ENCODE results near the gene ZNF133. TPM values are rescaled to one million over a fixed set of nuclear protein-coding genes. Genes with fewer than 3 reads are reported as not detected.

Gene ZNF133
- total and polyA plus RNA-seq, 2 of the 13 experiments (the other 11 are each of a cell fraction or from before 2014, with no cell fraction given) = 23.5 to 26.7 TPM

DNA sequence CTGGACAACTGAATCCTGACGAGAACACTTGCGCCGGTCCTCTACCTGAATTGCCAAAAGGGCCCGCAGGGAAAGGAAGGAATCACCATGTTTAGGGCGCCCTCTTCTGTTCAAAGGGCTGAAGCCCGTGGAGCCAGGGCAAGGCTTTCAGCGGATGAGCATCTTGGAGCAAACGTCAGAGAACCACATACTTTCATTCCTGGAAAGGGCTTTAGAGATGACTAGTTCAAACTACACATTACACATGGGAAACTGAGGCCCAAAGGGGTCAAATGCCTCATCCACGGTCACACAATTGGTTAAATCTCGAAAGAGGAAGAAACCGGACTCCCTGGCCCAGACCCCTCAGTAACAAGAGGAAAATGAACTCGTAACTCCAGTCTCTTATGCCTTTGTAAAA lies 11.5 kb upstream of the ZNF133 start (continued):
- 0 out of 2 replicates have a peak, but pooled peaks have one; percentile 52 for TF ChIP-seq MYPOP (CRISPR knock-in tag; IDR thresholded peaks at IDR 0.05)
- no peak for TF ChIP-seq NCOA1 (CRISPR knock-in tag; IDR thresholded peaks at IDR 0.05)
- TF ChIP-seq MAFG (CRISPR knock-in tag; IDR thresholded peaks at IDR 0.05) = no peak
- no peak for TF ChIP-seq ISL2 (CRISPR knock-in tag; IDR thresholded peaks at IDR 0.05)
- TF ChIP-seq NFE2L1 (CRISPR knock-in tag; IDR thresholded peaks at IDR 0.05; ENCODE audit: borderline replicate concordance) = no peak
- TF ChIP-seq ZFX (CRISPR knock-in tag; IDR thresholded peaks at IDR 0.05; ENCODE audit: low read depth) = peak; percentile 22; the same call in 1 of the 2 replicates
- TF ChIP-seq CBX1 (IDR thresholded peaks at IDR 0.05; ENCODE audit: low read depth) = no peak
- no peak for TF ChIP-seq EHMT2 (IDR thresholded peaks at IDR 0.05; ENCODE audit: borderline replicate concordance, low read depth, low read length)
- TF ChIP-seq CENPT (CRISPR knock-in tag; IDR thresholded peaks at IDR 0.05; ENCODE audit: low read depth) = no peak
- TF ChIP-seq KDM5B (CRISPR knock-in tag; IDR thresholded peaks at IDR 0.05; ENCODE audit: borderline replicate concordance) = 0 out of 2 replicates have a peak, but pooled peaks have one; percentile 30
- TF ChIP-seq, protein P1, sequence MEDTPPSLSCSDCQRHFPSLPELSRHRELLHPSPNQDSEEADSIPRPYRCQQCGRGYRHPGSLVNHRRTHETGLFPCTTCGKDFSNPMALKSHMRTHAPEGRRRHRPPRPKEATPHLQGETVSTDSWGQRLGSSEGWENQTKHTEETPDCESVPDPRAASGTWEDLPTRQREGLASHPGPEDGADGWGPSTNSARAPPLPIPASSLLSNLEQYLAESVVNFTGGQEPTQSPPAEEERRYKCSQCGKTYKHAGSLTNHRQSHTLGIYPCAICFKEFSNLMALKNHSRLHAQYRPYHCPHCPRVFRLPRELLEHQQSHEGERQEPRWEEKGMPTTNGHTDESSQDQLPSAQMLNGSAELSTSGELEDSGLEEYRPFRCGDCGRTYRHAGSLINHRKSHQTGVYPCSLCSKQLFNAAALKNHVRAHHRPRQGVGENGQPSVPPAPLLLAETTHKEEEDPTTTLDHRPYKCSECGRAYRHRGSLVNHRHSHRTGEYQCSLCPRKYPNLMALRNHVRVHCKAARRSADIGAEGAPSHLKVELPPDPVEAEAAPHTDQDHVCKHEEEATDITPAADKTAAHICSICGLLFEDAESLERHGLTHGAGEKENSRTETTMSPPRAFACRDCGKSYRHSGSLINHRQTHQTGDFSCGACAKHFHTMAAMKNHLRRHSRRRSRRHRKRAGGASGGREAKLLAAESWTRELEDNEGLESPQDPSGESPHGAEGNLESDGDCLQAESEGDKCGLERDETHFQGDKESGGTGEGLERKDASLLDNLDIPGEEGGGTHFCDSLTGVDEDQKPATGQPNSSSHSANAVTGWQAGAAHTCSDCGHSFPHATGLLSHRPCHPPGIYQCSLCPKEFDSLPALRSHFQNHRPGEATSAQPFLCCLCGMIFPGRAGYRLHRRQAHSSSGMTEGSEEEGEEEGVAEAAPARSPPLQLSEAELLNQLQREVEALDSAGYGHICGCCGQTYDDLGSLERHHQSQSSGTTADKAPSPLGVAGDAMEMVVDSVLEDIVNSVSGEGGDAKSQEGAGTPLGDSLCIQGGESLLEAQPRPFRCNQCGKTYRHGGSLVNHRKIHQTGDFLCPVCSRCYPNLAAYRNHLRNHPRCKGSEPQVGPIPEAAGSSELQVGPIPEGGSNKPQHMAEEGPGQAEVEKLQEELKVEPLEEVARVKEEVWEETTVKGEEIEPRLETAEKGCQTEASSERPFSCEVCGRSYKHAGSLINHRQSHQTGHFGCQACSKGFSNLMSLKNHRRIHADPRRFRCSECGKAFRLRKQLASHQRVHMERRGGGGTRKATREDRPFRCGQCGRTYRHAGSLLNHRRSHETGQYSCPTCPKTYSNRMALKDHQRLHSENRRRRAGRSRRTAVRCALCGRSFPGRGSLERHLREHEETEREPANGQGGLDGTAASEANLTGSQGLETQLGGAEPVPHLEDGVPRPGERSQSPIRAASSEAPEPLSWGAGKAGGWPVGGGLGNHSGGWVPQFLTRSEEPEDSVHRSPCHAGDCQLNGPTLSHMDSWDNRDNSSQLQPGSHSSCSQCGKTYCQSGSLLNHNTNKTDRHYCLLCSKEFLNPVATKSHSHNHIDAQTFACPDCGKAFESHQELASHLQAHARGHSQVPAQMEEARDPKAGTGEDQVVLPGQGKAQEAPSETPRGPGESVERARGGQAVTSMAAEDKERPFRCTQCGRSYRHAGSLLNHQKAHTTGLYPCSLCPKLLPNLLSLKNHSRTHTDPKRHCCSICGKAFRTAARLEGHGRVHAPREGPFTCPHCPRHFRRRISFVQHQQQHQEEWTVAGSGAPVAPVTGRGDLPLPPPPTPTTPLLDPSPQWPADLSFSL (CRISPR knock-in tag; IDR thresholded peaks at IDR 0.05) = no peak
- TF ChIP-seq MZF1 (CRISPR knock-in tag; IDR thresholded peaks at IDR 0.05; ENCODE audit: borderline replicate concordance) = no peak
- 0 out of 2 replicates have a peak, but pooled peaks have one; percentile 27 for TF ChIP-seq SMAD1 (CRISPR knock-in tag; IDR thresholded peaks at IDR 0.05; ENCODE audit: borderline replicate concordance, low read depth)
- TF ChIP-seq EP300 (IDR thresholded peaks at IDR 0.05; ENCODE audit: low read depth in 2 of 2, low read length in 2 of 2) = no peak
- TF ChIP-seq EP300 (CRISPR knock-in tag; IDR thresholded peaks at IDR 0.05; ENCODE audit: borderline replicate concordance) = no peak
- peak; percentile 92 for TF ChIP-seq RAD21 (CRISPR knock-in tag; IDR thresholded peaks at IDR 0.05)
- TF ChIP-seq RERE (CRISPR knock-in tag; IDR thresholded peaks at IDR 0.05; ENCODE audit: low read depth) = no peak
- no peak for TF ChIP-seq ZNF225 (CRISPR knock-in tag; IDR thresholded peaks at IDR 0.05)
